Hematopoietic multipotent progenitor cell treated with erythropoietin and hydrocortisone succinate and interleukin-3 and kit ligand, for 4 days (in vitro differentiated cells): Measurements from ENCODE around the gene GJC2.
"Not testable (repeated sequence)": the region's sequence is repeated elsewhere in the genome, so short reads cannot be mapped to it uniquely, and the experiment has no call there.

ENCODE experiments used
- DNase-seq: peaks from one replicate; pipeline ENCODE4 v3.0.0-alpha.2; 2015

The GJC2 gene

DNA sequence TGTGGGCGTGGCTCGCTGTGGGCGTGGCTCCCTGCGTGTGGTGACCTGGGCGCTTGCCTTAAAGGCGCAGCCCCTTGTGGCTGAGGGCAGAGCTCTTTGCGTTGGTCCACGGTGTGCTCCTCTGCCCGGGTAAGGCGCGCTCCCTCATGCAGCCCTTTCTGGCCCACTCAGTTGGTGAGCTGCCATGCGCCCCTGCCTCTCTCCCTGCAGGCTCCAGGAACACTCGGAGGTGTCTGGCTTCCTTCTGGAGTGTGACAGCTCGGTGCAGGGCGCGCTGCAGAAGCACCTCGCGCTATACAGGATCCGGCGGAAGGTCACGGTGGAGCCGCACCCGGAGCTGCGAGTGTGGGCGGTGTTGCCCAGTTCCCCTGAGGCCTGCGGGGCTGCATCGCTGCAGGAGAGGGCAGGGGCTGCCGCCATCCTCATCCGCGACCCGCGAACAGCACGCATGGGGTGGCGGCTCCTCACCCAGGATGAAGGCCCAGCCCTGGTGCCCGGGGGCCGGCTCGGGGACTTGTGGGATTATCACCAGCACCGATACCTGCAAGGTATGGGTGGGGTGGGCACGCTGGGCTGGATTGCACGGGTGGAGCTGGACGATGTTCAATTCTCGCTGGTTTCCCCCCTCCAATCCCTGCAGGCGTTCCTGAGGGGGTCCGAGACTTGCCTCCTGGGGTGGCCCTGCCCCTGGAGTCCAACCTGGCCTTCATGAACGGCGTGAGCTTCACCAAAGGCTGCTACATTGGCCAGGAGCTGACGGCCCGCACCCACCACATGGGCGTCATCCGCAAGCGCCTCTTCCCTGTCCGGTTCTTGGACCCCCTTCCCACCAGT, 25.0 kb downstream of the GJC2 start:
- peak; percentile 69 for DNase-seq

DNA sequence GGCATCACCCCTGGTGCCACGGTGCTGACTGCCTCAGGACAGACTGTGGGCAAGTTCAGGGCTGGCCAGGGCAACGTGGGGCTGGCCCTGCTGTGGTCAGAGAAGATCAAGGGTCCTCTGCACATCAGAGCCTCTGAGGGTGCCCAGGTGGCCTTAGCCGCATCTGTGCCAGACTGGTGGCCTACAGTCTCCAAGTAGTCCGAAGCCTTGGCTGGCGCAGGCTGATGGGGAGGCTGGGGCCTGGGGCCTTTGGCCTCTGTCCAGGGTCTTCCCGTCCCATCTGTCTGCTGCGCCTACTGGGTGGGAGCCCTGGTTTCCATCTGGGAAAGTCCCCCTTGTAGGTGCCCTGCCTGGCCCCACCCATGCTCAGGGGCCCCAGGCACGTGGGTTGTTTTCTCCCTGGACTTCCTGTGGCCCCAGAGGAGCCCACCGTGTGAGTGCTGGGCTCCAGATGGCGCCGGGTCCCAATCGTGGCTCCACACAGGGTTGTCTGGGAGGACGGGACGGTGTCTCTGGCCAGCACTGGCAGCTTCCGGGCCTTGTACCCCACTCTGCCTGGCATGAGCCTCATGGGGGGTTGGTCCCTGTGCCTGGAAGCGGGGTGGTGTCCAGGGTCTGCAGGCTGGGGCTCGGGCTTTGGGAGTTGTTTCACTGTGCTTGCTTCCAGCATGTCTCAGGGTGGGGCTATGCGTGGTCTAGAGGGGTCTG, 25.7 kb downstream of the GJC2 start:
- DNase-seq, result no peak

DNA sequence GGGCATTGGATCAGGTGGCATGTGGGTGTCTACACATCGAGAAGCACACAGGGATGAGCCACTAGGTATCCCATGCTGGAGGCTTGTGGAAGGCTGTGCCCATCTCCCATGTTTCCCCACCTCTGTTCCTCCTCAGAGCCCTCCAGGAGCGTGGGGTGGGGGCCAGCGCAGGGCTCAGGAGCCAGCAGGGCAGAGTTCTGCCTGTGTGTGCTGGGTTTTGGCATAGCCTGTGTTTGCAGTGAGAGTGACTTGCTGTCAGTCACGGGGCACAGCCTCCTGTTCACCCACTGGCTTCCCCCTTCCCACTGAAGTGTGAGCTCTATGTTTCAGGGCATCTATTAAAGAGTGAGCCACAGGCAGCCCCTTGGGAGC, 26.3 kb downstream of the GJC2 start:
- DNase-seq, result no peak

GRCh38 chr1:228176461-228177182, 26.9 kb downstream of the GJC2 start:
- DNase-seq, result no peak

- no peak for DNase-seq
Observed at GRCh38 chr1:228177183-228177475, 27.4 kb downstream of the GJC2 start.

DNA sequence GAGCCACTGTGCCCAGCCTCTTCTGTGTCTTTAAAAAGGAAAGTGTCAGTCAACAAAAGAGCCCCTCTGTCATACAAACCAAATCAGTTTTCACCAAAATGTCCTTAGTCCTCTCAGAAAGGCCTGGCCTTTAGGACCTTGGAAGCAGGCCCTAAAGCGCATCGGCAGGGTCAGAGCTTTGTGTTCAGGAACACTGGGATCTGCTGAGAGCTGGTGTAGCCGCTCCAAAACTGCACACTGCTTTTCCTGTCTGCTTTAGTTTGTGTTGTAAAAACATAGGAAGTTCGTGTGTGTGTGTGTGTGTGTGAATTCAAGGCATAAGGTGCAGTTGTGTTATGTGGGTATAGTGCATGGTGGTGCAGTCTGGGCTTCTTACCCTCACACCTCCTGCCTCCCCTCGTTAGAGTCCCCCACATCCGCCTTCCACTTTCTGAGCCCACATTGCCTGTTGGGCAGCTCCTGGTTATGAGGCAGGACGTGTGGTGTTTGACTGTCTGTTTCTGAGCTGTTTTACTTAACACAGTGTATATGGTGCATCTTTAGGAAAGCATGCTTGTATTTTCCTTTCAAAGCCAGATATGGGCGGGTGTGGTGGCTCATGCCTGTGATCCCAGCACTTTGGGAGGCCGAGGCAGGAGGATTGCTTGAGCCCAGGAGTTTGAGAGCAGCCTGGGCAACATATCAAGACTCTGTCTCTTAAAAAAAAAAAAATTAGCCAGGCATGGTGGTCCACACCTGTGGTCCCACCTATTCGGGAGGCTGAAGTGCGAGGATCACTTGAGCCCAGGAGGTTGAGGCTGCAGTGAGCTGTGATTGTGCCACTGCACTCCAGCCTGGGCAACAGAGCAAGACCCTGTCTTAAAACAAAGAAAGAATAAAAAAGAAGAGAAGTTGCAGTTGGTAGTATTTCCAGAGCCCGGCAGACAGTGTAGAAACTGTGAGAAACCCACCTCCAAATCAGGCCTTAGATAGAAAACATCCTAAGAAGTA, 28.3 kb downstream of the GJC2 start:
- DNase-seq, result no peak

DNA sequence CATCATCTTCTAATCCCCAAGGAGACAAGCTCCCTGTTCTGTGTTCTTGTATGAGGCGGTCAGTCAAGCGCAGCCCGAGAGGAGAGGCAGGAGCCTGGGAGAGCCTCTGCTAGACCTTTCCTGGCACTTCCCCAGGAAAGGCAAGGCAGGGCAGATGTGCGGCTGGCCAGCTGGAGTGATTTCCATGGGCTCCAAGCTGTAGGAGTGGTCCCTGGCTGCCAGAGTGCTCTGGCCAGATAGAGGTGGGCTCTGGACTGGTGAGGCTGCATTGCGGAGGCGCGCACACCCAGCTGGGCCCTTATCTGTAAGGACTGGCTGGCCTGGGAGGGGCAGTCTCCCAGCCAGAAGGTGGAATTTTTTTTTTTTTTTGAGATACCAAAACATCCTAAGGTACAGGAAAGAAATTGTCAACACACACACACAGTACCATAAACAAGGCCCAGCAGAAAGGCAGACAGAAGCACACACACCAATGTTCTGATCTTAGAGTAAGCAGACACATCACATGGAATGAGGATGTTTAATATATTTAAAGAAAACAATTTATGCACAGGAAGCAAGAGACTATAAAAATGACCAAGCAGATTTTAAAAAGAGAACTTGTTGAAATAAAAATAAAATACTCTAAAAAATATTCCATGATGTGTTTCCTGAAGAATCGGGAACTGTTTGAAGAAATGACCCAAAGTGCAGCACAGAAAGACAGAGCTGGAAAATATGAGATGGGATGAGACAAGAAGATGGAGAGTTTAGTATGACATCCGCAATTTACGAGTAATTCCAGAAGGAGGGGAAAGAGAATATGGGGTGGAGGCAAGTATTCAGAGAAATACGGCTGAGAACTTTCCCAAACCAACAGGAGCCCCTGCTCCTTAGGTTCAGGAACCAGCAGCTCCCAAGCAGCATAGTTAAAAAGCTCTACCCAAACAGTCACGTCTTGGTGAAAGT, 29.3 kb downstream of the GJC2 start:
- DNase-seq, result peak; percentile 91

- DNase-seq, result peak; percentile 73
Observed at GRCh38 chr1:228180271-228180958, 30.7 kb downstream of the GJC2 start.

DNA sequence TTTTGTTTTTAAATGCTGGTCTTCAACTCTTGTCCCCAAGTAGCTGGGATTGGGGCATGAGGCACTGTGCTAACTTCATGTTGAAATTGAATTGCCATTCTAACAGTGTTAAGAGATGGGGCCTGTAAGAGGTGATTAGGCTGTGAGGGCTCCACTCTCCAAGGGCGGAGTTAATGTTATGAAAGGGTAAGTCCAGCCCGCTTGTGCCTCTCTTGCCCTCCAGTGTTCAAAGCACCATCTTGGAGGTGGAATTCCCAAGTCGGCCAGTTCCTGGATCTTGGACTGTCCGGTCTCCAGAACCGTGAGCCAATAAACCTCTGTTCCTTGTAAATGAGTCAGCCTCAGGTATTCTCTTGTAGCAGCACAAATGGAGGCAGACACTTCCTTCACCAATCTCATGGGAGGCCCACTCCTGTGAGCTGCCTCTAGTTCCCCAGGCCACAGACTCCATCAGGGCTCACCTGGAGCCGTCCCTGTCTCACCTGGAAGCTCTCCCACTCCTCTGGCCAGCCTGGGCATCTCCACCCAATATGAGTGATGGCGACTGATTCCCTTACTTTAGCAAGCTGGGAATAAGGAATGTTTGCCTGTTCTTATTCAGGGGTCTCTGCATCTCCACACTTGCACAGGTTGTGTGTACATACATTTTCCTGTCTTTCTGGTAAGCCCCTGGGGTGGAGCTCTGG, 31.4 kb downstream of the GJC2 start:
- peak; percentile 30 for DNase-seq

DNA sequence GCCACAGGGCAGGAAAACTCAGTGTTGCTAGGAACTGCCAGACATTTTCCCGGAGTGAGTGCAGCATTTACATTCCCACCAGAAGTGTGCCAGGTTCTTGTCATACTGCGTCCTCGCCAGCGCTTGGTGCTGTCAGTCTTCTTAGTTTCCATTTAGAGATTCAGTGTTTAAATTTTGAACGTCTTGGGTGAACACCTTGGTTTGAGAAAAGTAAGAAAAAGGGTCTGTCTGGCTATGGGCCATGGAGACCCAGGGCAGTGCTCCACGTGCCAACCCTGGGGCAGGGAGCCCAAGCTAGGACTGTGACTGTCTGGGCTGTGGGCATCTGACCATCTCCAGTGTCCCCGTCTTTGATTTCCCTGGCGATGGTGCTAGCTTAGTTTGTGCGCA, 31.9 kb downstream of the GJC2 start:
- DNase-seq, result no peak

DNA sequence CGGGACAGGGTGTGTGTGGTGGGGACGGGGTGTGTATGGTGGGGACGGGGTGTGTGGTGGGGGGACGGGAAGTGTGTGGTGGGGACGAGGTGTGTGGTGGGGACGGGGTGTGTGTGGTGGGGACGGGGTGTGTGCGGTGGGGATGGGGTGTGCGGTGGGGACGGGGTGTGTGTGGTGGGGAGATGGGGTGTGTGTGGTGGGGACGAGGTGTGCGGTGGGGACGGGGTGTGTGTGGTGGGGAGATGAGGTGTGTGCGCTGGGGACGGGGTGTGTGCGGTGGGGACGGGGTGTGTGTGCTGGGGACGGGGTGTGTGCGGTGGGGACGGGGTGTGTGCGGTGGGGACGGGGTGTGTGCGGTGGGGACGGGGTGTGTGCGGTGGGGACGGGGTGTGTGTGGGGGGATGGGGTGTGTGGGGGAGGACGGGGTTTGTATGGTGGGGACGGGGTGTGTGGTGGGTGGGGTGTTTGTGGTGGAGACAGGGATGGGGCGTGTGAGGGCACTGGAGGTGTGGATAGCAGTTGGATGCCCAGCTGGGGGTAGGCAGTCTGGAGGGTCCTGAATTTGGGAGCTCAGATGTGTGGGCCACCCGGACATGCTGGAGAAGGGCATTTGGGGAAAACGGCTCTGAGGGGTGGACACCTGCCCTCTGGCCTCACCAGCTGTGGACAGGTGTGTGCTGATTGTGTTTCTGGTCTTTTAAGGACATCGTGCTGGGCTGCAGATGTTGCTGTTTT, 32.7 kb downstream of the GJC2 start:
- no peak for DNase-seq

- no peak for DNase-seq
Observed at GRCh38 chr1:228184152-228184551, 34.4 kb downstream of the GJC2 start.

DNA sequence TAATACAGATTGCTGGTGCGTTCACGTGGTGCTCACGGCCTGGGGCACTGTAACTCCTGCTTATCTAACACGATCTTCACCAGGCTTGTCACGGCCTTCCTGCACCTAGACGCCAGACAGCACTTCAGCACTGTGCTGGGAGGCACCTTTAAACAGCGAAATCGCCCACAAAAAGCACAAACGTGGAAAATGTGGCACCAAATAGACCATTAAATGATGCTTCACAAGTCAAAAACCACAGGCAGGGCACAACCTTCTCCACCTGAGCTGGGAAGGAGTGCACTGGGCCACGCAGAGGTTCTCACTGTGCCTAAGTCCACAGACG, 35.9 kb downstream of the GJC2 start:
- DNase-seq, result no peak

DNA sequence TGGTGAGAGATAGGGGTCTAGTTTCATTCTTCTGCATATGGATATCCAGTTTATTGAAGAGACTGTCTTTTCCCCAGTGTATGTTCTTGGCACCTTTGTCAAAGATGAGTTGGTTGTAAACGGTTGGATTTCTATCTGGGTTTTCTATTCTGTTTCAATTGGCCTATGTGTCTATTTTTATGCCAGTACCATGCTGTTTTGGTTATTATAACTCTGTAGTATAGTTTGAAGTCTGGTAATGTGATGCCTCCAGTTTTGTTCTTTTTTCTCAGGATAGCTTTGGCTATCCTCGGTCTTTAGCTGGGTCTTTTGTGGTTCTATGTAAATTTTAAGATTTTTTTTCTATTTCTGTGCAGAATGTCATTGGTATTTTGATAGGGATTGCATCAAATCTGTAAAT, 38.5 kb downstream of the GJC2 start:
- not testable (repeated sequence) for DNase-seq

- no peak for DNase-seq
Observed at GRCh38 chr1:228190182-228190581, 40.5 kb downstream of the GJC2 start.

GRCh38 chr1:228190778-228191177, 41.0 kb downstream of the GJC2 start:
- no peak for DNase-seq

- DNase-seq, result no peak
Observed at GRCh38 chr1:228194436-228194835, 44.7 kb downstream of the GJC2 start.

GRCh38 chr1:228194921-228195812, 45.4 kb downstream of the GJC2 start:
- DNase-seq, result no peak
